Parietal lobe (tissue), 2 donors: ENCODE results near the gene NECTIN1. TPM values are rescaled to one million over a fixed set of nuclear protein-coding genes. Genes with fewer than 3 reads are reported as not detected.

ENCODE experiments used
- small RNA-seq: library from RNA; depleted of rRNA; stranded (forward); fragments of <200 nt; gene quantifications from one replicate; pipeline ENCODE3, GENCODE V24; 2014; ENCODE audit warnings: low replicate concordance
- total RNA-seq: library from RNA; depleted of rRNA; stranded (reverse); fragments of >200 nt; gene quantifications from one replicate; pipeline ENCODE4 v1.2.3, GENCODE V29; 2014

Gene NECTIN1
- total RNA-seq = 20.3 TPM

GRCh38 chr11:119728651-119729580 lies at the start of gene NECTIN1:
Gene NECTIN1 (minus strand): TSS chr11:119729200. CDS start chr11:119728553, 647 bp downstream.

Small RNA genes lying within 50 kb of the gene (small RNA-seq; reads per million reads assigned to genes)
- gene RNU6-1123P = not detected
